ENCODE results near the gene TCAIM. TPM values are rescaled to one million over a fixed set of nuclear protein-coding genes. Genes with fewer than 3 reads are reported as not detected.
"Not testable (repeated sequence)": the region's sequence is repeated elsewhere in the genome, so short reads cannot be mapped to it uniquely, and the experiment has no call there.

Gene TCAIM
- total RNA-seq, 1 experiment from 2014 or later: 22.4 TPM

DNA sequence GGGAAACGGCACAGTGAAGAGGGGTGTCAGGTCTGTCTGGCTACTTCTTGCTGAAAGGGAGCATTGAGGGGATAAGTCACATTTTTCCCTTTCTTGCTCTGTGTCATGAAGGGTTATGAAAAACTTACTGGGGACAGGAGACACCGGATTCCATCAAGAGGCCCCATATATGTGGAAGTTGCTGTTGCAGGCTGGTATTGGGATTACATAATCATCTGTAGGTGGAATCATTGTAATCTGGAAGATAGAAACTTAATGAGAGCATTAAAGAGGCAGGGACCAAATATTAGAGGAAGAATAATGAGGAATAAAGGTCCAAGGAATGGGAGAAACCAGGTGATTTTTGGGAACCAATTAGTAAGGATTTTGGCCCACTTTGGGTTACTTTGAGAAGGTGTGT lies 4.2 kb upstream of the TCAIM start:
- no peak for DNase-seq
- no peak overlapping the region for H3K4me3 ChIP-seq (ENCODE audit: insufficient read depth, low read depth, low read length)
- no peaks in the 10 kb centered on the region for H3K27me3 ChIP-seq (ENCODE audit: control insufficient read depth, insufficient read depth, low read length)
- H3K36me3 ChIP-seq (replicated peaks; ENCODE audit: control insufficient read depth, insufficient read depth, low read length): no peaks in the 10 kb centered on the region

DNA sequence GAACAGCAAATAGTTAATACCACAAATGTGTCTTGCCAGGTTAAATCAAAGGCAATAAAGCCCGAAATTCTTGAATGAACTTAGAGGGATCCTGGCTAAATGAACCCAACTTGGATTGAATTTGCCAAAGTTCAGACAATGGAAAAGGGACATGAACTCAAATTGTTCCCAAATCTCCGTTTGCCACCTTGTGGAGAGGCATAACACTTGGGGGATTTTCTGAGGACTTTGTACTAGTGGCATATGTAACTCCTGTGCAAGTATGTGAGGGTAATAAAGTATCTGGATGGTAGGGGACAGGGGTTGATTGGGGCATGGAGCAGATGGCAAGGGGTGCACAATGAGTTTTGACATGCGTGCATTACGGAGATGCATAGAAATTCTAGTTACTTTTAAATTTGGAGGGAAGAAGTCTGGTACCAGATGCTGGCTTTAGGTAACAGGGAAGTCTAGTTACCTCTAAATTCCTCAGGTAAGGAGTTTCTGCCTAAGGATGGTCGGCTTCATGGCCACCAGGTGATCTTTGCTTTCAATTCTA lies 1.2 kb upstream of the TCAIM start:
- no peaks in the 10 kb centered on the region for H3K27me3 ChIP-seq (ENCODE audit: control insufficient read depth, insufficient read depth, low read length)
- H3K4me3 ChIP-seq (ENCODE audit: insufficient read depth, low read depth, low read length): peak overlapping the region; percentile 71
- DNase-seq: no peak
- H3K36me3 ChIP-seq (replicated peaks; ENCODE audit: control insufficient read depth, insufficient read depth, low read length): no peaks in the 10 kb centered on the region

DNA sequence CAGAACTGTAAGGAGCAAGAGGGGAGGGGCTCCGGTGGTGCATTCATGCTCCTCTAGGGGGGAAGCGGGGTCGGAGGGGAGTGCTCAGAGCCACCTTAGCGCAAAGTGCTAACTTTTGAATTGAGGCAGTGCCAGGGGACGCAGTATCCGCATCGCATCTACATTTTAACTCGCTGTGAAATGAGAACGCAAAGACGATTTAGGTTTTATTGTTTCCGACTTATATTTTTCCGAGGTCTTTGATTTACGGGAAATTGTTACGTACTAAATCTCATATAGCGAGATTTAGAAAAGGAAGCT lies 212 bp downstream of the TCAIM start:
- H3K36me3 ChIP-seq (replicated peaks; ENCODE audit: control insufficient read depth, insufficient read depth, low read length): no peaks in the 10 kb centered on the region
- no peak for DNase-seq

DNA sequence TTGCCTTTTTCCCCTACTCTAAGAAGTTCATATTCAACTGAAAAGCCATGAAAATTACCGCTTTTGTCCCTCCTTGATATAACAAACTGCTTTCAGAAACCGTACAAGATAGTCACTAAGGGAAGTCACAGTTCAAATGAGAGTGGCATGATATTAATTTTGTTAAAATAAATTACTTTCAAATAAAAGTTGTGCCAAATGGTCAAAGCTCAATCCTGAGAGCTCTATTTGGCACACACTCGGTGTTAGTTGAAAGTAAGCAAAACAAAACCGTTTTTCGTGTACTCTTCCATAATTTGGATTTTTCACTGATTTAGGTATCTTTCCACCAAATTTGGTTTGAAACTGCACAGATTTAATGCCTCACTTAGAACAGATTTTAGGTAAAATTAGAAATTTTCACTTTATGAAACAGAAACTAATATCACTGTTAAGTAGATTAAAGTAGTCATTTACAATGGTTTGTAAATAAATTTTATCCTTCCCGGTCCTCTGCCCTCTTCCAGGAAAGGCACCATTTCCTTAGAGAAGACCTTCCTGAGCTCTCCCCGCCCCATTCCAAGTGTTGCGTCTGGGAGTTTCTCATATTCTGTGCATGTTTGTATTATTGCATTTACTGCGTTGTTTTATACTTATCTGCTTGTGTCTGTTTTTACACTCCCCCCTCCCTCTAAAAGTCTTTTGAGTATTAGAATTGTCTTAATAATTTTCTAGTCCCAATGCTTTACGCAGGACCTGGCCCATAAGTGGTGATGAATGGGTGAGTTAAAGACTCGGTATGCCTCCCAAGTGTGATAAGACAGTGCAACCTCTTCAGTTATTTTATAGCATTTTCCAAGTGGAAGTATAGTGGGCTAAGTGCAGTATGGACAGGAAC lies 853 bp downstream of the TCAIM start:
- no peak for DNase-seq
- Histone ChIP-seq H3K27me3 (ENCODE audit: control insufficient read depth, insufficient read depth, low read length) (no peaks in the 10 kb centered on the region), H3K36me3 (replicated peaks; ENCODE audit: control insufficient read depth, insufficient read depth, low read length) (no peaks in the 10 kb centered on the region), H3K4me3 (ENCODE audit: insufficient read depth, low read depth, low read length) (peak overlapping the region; percentile 71)

More for the DNA sequence above, 212 bp downstream of the TCAIM start:
- peak overlapping the region; percentile 71 for H3K4me3 ChIP-seq (ENCODE audit: insufficient read depth, low read depth, low read length)
- H3K27me3 ChIP-seq (ENCODE audit: control insufficient read depth, insufficient read depth, low read length): no peaks in the 10 kb centered on the region

DNA sequence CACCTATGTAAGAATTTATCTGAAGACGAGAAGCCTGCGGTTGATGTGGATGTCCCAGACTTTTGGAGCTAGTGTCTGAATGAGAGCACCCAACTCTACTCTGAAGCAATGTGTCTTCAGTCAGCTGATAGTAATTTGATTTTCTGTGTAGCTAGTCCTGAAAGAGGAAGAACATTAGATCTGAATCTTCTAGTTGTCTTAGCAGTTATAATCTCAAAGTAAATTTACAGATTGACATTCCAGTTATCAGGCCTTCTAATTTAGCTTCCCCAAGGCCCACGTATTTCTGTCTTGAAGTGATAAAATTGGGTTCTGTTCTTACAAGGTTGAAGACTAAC lies 1.5 kb downstream of the TCAIM start:
- DNase-seq: no peak
- no peak overlapping the region for H3K4me3 ChIP-seq (ENCODE audit: insufficient read depth, low read depth, low read length)

DNA sequence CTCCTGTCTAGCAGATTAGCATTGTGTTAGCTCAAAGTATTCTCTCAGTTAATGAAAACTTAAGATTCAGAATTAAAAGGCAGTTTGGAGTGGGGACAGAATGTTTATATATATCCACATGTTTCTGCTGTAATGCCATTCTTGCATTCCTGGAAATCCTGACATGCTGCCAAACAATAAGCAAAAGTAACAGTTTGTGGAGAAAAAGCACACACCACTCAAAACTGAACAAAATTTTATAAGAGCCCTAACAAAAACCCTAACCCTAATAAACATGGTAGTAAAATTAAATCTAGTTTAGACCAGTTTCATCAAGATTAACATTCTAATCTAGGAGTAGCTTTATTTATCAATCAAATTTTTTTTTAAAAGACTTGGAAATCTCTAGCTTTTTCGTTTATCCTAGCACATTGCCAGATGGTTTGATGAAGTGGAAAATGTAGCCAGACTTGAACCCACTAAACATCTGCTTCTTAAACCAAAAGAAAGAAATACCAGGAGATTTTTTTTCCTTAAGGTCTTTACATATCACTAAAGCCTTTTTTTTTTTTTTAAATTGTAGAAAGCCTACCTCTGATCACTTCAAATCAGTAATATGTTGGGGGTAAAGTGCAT lies 3.7 kb downstream of the TCAIM start:
- no peak for DNase-seq
- Histone ChIP-seq H3K4me3 (ENCODE audit: insufficient read depth, low read depth, low read length) (no peak overlapping the region), H3K27me3 (ENCODE audit: control insufficient read depth, insufficient read depth, low read length) (no peaks in the 10 kb centered on the region), H3K36me3 (replicated peaks; ENCODE audit: control insufficient read depth, insufficient read depth, low read length) (no peaks in the 10 kb centered on the region)

More for the DNA sequence above, 1.5 kb downstream of the TCAIM start:
- H3K36me3 ChIP-seq (replicated peaks; ENCODE audit: control insufficient read depth, insufficient read depth, low read length): no peaks in the 10 kb centered on the region
- no peaks in the 10 kb centered on the region for H3K27me3 ChIP-seq (ENCODE audit: control insufficient read depth, insufficient read depth, low read length)

DNA sequence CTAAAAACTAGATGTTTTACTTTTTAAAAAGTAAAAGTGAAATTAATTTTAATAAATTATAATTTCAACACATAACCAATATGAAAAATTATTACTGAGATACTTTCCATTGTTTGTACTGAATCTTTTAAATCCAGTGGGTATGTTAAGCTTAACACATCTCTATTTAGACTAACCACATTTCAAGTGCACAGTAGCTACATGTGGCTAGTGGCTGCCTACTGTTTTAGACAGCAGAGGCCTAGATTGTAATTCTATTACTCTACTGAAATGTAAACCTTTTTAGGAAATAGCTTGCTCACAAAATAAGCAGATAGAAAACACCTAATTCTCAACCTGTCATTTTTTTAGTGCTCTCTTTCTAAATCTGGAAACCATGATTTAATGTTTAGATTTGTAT lies 4.9 kb downstream of the TCAIM start:
- DNase-seq: no peak
- H3K4me3 ChIP-seq (ENCODE audit: insufficient read depth, low read depth, low read length): no peak overlapping the region
- H3K27me3 ChIP-seq (ENCODE audit: control insufficient read depth, insufficient read depth, low read length): no peaks in the 10 kb centered on the region
- no peaks in the 10 kb centered on the region for H3K36me3 ChIP-seq (replicated peaks; ENCODE audit: control insufficient read depth, insufficient read depth, low read length)

DNA sequence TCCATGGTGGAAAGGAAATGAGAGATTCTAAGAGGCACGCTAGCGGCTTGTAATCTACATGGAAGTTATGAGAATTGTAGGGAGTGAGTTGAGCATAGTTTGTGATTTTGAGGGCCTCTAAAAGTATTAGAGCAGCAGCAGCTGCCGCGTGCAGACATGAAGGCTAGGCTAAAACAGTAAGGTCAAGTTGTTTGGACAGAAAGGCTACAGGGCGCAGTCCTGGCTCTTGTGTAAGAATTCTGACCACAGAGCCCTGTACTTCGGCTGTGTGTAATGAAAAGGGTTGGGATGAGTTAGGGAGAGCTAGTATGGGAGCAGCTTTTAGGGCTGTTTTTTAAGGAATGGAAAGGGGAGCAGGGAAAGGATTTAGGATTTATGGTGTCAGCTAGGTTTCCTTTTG lies 8.0 kb downstream of the TCAIM start:
- not testable (repeated sequence) for DNase-seq; H3K36me3 ChIP-seq (replicated peaks; ENCODE audit: control insufficient read depth, insufficient read depth, low read length); H3K27me3 ChIP-seq (ENCODE audit: control insufficient read depth, insufficient read depth, low read length); H3K4me3 ChIP-seq (ENCODE audit: insufficient read depth, low read depth, low read length)

DNA sequence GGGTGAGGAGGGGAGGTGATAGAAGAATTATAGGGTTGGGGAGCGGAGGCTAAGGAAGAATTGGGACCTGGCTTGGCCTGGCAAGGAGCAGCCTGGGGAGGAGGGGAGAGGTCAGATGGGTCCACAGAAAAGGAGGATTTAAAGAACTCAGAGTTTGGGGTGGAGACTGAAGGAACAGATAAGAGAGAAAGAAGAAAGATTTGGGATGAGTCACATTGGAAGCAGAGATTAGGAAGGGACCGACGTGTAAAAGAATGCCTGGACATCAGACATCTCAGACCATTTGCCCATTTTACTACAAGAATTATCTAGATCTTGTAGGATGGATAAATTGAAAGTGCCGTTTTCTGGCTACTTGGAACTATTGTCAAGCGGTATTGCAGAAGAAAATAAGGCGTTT lies 10.4 kb downstream of the TCAIM start:
- DNase-seq: no peak
- Histone ChIP-seq H3K4me3 (ENCODE audit: insufficient read depth, low read depth, low read length) (no peak overlapping the region), H3K36me3 (replicated peaks; ENCODE audit: control insufficient read depth, insufficient read depth, low read length) (no peaks in the 10 kb centered on the region), H3K27me3 (ENCODE audit: control insufficient read depth, insufficient read depth, low read length) (no peaks in the 10 kb centered on the region)

DNA sequence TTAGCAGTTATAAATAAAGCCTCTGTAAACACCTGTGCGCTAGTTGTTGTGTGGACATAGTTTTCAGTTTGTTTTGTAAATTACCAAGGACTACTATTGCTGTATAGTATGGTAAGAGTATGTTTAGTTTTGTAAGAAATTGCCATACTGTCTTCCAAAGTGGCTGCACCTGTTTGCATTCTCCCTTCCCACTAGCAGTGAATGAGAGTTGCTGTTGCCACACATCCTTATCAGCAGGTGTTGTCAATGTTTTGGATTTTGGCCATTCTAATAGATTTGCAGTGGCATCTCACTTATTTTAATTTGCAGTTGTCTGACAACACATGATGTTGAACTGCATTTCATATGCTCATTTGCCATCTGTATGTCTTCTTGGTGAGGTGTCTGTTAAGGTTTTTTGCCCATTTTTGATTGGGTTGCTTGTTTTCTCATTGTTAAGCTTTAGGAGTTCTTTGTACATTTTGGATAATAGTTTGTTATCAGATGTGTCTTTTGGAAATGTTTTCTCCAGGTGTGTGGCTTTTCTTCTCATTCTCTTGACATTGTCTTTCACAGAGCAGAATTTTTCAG lies 14.9 kb downstream of the TCAIM start:
- Histone ChIP-seq H3K27me3 (ENCODE audit: control insufficient read depth, insufficient read depth, low read length) (no peaks in the 10 kb centered on the region), H3K36me3 (replicated peaks; ENCODE audit: control insufficient read depth, insufficient read depth, low read length) (no peaks in the 10 kb centered on the region), H3K4me3 (ENCODE audit: insufficient read depth, low read depth, low read length) (no peak overlapping the region)
- no peak for DNase-seq

DNA sequence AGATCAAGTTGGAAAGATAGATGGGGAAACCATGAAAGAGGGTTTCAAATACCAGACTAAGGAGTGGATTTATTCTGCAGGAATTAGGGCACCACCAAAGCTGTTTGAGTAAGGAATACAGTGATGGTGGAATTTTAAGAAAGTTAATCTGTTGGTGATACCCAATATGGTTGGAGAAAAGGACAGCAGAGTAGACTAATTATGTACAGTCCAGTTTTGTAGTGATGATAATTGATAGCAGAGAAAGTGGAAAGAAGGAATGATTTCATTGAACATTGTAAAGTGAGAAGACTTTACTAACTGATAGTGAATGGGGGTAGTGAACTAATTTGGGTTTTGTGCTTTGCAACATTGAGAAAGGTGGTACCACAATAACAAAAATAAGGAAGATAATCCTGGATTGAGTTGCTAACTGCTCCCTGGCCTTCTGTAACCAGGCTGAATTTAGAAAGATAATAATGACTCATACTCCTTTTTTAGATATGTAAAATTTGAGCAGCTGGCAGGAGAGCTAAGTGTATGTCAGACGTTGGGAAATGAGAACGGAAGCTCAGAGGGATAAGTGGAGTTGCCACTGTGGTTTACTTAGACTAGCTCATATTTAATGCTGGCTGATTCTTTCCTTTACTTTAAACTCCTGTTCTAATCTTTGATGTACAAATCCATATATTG lies 16.9 kb downstream of the TCAIM start:
- Histone ChIP-seq H3K36me3 (replicated peaks; ENCODE audit: control insufficient read depth, insufficient read depth, low read length) (no peaks in the 10 kb centered on the region), H3K4me3 (ENCODE audit: insufficient read depth, low read depth, low read length) (no peak overlapping the region), H3K27me3 (ENCODE audit: control insufficient read depth, insufficient read depth, low read length) (no peaks in the 10 kb centered on the region)
- no peak for DNase-seq

DNA sequence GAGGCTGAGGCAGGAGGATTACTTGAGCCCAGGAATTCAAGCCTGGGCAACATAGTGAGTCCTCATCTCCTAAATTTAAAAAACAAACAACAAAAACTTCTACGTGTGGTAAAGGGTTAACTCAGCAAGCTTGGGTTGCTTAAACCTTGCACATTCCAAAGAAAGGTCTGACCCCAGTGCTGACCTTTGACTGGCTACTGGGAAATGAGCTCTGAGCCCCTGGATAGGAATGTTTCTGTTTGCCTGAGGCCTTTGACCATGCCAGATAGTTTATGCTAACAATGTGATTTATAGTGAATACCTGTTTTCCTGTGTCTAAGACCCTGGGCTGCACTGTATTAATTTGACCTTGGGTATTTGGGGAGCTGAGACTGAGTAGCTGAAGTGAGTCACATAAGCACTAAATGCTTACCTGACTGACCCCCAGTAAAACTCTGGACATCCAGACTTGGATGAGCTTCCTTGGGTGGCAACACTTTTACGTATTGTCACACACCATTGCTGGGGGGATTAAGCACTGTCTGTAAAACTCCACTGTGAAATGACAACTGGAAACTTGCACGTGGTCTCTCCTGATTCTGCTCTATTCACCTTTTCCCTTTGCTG lies 20.7 kb downstream of the TCAIM start:
- no peaks in the 10 kb centered on the region for H3K27me3 ChIP-seq (ENCODE audit: control insufficient read depth, insufficient read depth, low read length)
- peak; percentile 24 for DNase-seq
- H3K36me3 ChIP-seq (replicated peaks; ENCODE audit: control insufficient read depth, insufficient read depth, low read length): no peaks in the 10 kb centered on the region
- H3K4me3 ChIP-seq (ENCODE audit: insufficient read depth, low read depth, low read length): no peak overlapping the region

DNA sequence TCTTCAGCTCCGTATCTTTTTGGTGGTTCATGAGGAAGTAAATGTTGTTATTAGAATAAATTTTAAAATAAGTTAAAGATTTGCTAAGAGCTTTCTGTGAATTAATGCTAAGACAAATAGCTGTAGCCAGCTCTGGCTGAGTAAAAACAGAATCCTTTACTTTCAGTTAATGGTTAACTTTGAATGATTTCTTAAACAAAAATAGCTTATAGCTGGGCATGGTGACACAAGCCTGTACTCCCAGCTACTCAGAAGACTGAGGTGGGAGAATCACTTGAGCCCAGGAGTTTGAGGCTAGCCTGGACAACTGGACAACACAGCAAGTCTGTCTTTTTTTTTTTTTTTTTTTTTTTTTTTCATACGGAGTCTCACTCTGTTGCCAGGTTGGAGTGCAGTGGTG lies 25.0 kb downstream of the TCAIM start:
- no peaks in the 10 kb centered on the region for H3K36me3 ChIP-seq (replicated peaks; ENCODE audit: control insufficient read depth, insufficient read depth, low read length)
- DNase-seq: no peak
- no peak overlapping the region for H3K4me3 ChIP-seq (ENCODE audit: insufficient read depth, low read depth, low read length)
- H3K27me3 ChIP-seq (ENCODE audit: control insufficient read depth, insufficient read depth, low read length): no peaks in the 10 kb centered on the region

DNA sequence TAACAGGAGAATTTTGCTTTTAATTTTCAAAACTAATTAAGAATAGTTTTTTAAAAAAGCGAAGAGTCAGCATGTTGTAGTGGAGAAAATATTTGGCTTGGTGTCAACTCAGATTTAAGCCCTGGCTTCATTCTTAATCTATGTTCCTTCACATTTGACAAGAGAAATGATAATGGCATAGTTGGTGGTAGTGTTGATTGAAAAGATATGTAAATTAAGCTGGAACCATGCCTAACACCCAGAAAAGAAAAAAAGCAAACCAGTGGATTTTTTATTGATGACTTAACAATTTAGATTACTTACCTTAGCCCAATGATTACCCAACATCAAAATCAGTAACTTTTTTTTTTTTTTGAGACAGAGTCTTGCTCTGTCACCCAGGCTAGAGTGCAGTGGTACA lies 27.4 kb downstream of the TCAIM start:
- no peak overlapping the region for H3K4me3 ChIP-seq (ENCODE audit: insufficient read depth, low read depth, low read length)
- no peaks in the 10 kb centered on the region for H3K36me3 ChIP-seq (replicated peaks; ENCODE audit: control insufficient read depth, insufficient read depth, low read length)
- DNase-seq: peak; percentile 8

More for the DNA sequence above, 27.4 kb downstream of the TCAIM start:
- H3K27me3 ChIP-seq (ENCODE audit: control insufficient read depth, insufficient read depth, low read length): no peaks in the 10 kb centered on the region

All from H7 (cell line).